Vagina (tissue), 2 donors: ENCODE measurements around the gene ARMC3.

Experiments
- CTCF ChIP-seq, 3 experiments: fragments of 450-650 bp in 2 of 3; fragments of 200-600 bp in 1 of 3; sonication (generic) in 1 of 3; IDR thresholded peaks; one replicate each; pipeline ENCODE4 v1.5.1; 2017 to 2019; ENCODE audit warnings: antibody characterized with exemption in 3 of 3, mild to moderate bottlenecking in 2 of 3, moderate library complexity in 2 of 3
- POLR2A ChIP-seq, 2 donors: fragments of 450-650 bp; IDR thresholded peaks; one replicate each; pipeline ENCODE4 v1.6.1; 2017; ENCODE audit warnings: antibody characterized with exemption in 2 of 2, mild to moderate bottlenecking in 2 of 2, moderate library complexity in 2 of 2
- POLR2AphosphoS5 ChIP-seq, 2 donors: sonication (generic); formaldehyde crosslinking; IDR thresholded peaks; one replicate each; pipeline ENCODE4 v1.9.0; 2017; ENCODE audit warnings: antibody characterized with exemption in 2 of 2, mild to moderate bottlenecking in 2 of 2, low read depth in 1 of 2; ENCODE audit not compliant: insufficient read depth in 1 of 2

DNA sequence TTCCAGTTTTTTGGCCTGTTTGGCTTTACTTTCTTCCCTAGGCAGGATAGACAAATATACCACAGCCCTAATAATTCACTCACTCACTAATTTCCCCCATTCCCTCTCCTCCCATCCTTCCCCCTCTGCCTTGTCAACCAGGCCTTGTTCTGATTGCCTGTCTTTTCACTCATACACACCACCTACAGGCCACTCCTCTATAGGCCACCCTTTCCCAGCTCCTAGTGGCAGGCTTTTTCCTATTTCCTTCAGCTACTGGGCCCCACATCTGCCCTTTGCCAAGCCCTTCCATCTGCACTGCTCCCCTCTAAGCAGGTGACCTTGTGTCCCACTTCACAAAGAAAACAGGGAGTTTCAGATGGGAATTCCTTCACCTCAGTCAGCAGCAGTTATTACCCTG lies 107.7 kb downstream of the ARMC3 start:
- TF ChIP-seq CTCF (IDR thresholded peaks at IDR 0.05) (no peak), POLR2A (IDR thresholded peaks at IDR 0.05) (no peak), POLR2AphosphoS5 (IDR thresholded peaks at IDR 0.05; ENCODE audit: insufficient read depth in 1 of 2, low read depth in 1 of 2) (no peak)
